AG04450 (cell line): ENCODE data around the gene KLRC4. TPM values are rescaled to one million over a fixed set of nuclear protein-coding genes. Genes with fewer than 3 reads are reported as not detected.
"Not testable (repeated sequence)": the region's sequence is repeated elsewhere in the genome, so short reads cannot be mapped to it uniquely, and the experiment has no call there.

ENCODE experiments used
- CTCF ChIA-PET: fragments of 300-600, 350-600 bp; formaldehyde crosslinking; extraction: SDS; loops from one replicate; lab custom pipeline; 2022; ENCODE audit warnings: antibody characterized with exemption, inconsistent platforms; lab: Charles Lee
- POLR2A ChIA-PET: fragments of 350-600 bp; formaldehyde crosslinking; extraction: SDS; loops from one replicate; lab custom pipeline; 2021; ENCODE audit warnings: antibody characterized with exemption, inconsistent platforms; lab: Yijun Ruan, JAX
- DNase-seq: peaks from one replicate; pipeline ENCODE4 v3.0.0-alpha.2; 2011; ENCODE audit warnings: low read depth, low spot score
- H3K27ac ChIP-seq: one replicate; pipeline ENCODE4 v1.5.1; 2012; ENCODE audit warnings: low read depth, low read length, control low read depth
- H3K27me3 ChIP-seq: one replicate; pipeline ENCODE4 v1.6.0; 2012; ENCODE audit warnings: low read length; ENCODE audit not compliant: control insufficient read depth, insufficient read depth
- H3K4me3 ChIP-seq: 2 replicates; pipeline ENCODE4 v1.5.1; 2011; ENCODE audit warnings: mild to moderate bottlenecking, low read depth, low read length, control low read depth
- H3K9me3 ChIP-seq: 2 replicates; pipeline ENCODE4 v1.5.1; 2012; ENCODE audit warnings: low read length; ENCODE audit not compliant: control insufficient read depth, insufficient read depth
- polyA plus RNA-seq: library from polyadenylated mRNA; depleted of rRNA; stranded (reverse); fragments of >200 nt; gene quantifications from 2 replicates; pipeline ENCODE4 v1.2.3, GENCODE V29; 2011
- TF ChIP-seq, protein P1 (sequence below): IDR thresholded peaks from 2 replicates; pipeline ENCODE4 v1.5.1; 2011; ENCODE audit warnings: low read depth, low read length, control low read depth, inconsistent platforms

KLRC4 gene
- polyA plus RNA-seq, 1 experiment: not detected

DNA sequence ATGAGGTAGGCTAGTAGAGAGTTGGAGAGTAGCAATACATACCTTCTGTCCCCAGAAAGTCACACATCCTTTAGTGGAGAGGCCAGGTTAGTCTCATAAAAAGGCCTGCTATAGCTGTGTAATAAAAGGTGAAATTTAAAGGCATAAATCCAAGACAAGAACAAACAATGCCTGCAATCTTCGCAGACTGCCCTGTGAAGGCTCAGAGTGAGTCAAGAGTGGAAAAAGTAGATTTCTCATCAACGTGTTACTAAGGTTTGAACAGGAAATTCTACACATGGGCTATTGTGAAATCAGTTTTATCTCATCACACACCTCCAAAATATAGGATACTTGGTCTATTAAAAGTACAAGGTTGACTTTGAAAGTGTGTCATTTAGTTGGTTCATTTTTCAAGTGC, 43.6 kb upstream of the KLRC4 start, which contains the start of gene KLRC1:
Gene KLRC1 (minus strand): TSS at position 222 of the 400 bp plus-strand sequence. CDS start 2,221 bp downstream, outside the sequence.
- TF ChIP-seq, protein P1, sequence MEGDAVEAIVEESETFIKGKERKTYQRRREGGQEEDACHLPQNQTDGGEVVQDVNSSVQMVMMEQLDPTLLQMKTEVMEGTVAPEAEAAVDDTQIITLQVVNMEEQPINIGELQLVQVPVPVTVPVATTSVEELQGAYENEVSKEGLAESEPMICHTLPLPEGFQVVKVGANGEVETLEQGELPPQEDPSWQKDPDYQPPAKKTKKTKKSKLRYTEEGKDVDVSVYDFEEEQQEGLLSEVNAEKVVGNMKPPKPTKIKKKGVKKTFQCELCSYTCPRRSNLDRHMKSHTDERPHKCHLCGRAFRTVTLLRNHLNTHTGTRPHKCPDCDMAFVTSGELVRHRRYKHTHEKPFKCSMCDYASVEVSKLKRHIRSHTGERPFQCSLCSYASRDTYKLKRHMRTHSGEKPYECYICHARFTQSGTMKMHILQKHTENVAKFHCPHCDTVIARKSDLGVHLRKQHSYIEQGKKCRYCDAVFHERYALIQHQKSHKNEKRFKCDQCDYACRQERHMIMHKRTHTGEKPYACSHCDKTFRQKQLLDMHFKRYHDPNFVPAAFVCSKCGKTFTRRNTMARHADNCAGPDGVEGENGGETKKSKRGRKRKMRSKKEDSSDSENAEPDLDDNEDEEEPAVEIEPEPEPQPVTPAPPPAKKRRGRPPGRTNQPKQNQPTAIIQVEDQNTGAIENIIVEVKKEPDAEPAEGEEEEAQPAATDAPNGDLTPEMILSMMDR: no peak
- POLR2A ChIA-PET: no interaction called here
- CTCF ChIA-PET: no interaction called here
- Histone ChIP-seq H3K9me3 (no peaks in the 10 kb centered on the region), H3K4me3 (no peak within 1 kb of the TSS), H3K27ac (no peak within 1 kb of the TSS), H3K27me3 (no peaks in the 10 kb centered on the region)
- DNase-seq: no peak

DNA sequence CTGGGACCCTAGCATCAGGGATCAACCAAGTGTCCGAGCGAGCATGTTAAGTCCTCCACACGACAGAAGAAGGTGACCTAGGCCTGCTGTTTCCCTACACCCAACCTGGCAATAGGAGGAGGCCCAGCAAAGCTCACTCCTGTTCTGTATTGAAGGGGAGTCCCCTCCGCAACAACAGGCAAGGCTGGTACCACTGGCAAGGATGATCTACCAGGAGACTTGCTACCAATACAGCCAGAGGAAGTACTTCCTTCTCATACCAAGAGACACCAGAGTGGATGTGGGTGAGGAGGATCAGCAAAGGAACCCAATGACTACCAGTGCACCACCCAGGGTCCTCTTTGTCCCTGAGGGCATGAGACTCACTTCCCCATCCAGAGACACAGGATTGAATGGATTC, 38.7 kb upstream of the KLRC4 start:
- ChIA-PET CTCF (no interaction called here), POLR2A (no interaction called here)
- no peaks in the 10 kb centered on the region for H3K27me3 ChIP-seq

DNA sequence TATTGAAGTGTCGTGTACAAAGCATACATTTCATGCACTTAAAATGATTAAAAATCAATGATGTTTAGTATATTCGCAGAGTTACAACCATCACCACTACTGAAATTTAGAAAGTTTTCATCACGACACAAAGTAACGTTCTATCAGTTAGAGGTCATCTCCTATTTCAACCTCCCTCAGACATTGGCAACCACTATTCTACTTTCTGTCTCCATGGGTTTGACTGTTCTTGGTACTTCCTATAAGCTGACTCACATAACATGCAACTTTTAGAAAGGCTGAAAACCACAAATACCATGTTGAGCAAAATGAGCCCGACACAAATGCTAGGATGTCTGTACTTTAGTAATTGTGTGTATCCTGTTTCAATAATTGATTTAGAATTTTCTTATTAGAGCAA, 36.5 kb upstream of the KLRC4 start:
- H3K9me3 ChIP-seq, CTCF ChIA-PET, H3K27ac ChIP-seq, H3K27me3 ChIP-seq, POLR2A ChIA-PET, H3K4me3 ChIP-seq, DNase-seq: not testable (repeated sequence)

More for the DNA sequence above, 38.7 kb upstream of the KLRC4 start:
- TF ChIP-seq, protein P1: no peak
- no peaks in the 10 kb centered on the region for H3K9me3 ChIP-seq
- no peak overlapping the region for H3K27ac ChIP-seq
- no peak overlapping the region for H3K4me3 ChIP-seq
- DNase-seq: no peak

DNA sequence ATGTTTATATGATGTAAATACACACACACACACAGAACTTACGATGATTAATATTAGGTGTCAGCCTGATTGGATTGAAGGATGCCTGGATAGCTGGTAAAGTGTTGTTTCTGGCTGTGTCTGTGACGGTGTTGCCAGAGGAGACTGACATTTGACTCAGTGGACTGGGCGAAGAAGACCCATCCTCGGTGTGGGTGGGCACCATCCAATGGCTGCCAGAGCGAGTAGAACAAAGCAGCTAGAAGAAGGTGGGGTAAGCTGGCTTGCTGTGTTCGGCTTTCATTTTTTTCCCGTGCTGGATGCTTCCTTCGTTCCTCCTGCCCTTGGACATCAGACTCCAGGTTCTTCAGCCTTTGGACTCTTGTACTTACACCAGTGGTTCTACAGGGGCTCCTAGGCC, 31.6 kb upstream of the KLRC4 start:
- POLR2A ChIA-PET, H3K27me3 ChIP-seq, H3K27ac ChIP-seq, DNase-seq, H3K4me3 ChIP-seq, H3K9me3 ChIP-seq, CTCF ChIA-PET: not testable (repeated sequence)

DNA sequence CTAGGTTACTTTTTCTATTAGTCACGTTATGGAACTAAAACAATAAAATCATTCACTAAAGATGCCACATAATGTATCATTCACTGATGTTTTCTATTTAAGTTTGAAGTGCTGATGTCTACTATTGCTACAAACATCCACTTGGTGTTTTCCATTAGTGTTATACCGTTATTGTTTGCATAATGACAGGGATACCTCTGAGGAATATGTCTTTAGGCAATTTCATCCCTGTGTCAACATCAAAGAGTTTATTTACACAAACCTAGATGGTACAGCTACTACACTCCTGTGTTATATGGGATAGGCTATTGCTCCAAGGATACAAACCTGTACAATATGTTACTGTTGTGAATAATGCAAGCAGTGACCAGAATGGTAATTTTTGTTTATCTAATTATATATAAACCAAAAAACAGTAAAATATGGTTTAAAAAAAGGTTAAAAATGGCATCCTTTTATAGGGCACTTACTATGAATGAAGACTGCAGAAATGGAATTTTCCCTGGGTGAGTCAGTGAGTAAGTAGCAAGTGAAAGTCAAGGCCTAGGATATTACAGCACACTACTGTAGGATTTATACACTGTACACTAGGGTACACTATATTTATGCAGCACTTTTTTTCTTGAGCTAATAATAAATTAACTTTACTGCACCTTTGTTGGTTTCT, 30.2 kb upstream of the KLRC4 start:
- H3K4me3 ChIP-seq, H3K27me3 ChIP-seq, H3K27ac ChIP-seq, H3K9me3 ChIP-seq, CTCF ChIA-PET, POLR2A ChIA-PET, DNase-seq: not testable (repeated sequence)

DNA sequence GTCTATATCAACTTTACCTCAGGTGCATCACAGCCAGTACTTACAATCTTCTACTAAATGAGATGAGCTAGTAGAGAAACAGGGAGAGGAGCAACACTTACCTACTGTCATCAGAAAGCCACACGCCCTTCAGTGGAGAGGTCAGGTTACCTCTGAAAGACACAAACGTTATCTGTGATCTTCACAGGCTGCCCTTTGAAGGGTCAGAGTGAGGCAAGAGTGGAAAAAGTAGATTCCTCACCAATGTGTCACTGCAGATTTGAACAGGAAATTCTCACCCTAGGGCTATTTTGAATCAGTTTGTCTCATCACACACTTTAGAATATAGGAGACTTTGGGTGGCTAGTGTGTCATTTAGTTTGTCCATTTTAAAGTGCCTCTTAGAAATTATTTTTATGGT, 28.0 kb upstream of the KLRC4 start:
- CTCF ChIA-PET: not testable (repeated sequence)

DNA sequence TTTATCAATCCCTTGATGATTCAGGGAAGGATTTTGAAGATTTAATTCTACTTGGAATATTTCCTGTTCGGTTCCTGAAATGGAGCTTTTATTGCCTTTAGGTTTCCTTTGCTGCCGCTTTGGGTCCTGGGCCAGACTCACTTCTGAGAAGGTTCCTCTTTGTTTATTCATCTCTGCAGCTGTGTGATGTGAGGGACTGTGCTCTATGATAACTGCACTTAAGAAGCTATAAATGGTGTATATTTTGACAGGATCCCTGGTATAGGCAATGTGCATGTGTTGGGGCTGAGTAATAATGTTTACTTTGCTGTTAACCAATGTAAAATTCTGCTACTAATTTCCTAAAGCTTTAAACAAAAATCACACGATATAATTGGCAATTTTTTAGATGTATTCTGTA, 26.3 kb upstream of the KLRC4 start, which contains the start of gene KLRC2:
Gene KLRC2 (minus strand): TSS at position 195 of the 400 bp plus-strand sequence. CDS start 24 bp downstream, at position 171.
- POLR2A ChIA-PET, H3K27ac ChIP-seq, CTCF ChIA-PET, H3K4me3 ChIP-seq, H3K27me3 ChIP-seq, H3K9me3 ChIP-seq, DNase-seq: not testable (repeated sequence)

More for the DNA sequence above, 28.0 kb upstream of the KLRC4 start:
- DNase-seq, H3K27me3 ChIP-seq, POLR2A ChIA-PET, H3K9me3 ChIP-seq, H3K27ac ChIP-seq, H3K4me3 ChIP-seq: not testable (repeated sequence)

DNA sequence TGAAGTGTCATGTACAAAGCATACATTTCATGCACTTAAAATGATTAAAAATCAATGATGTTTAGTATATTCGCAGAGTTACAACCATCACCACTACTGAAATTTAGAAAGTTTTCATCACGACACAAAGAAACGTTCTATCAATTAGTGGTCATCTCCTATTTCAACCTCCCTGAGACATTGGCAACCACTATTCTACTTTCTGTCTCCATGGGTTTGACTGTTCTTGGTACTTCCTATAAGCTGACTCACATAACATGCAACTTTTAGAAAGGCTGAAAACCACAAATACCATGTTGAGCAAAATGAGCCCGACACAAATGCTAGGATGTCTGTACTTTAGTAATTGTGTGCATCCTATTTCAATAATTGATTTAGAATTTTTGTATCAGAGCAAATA, 21.1 kb upstream of the KLRC4 start:
- H3K4me3 ChIP-seq, H3K27me3 ChIP-seq, CTCF ChIA-PET, DNase-seq, POLR2A ChIA-PET, H3K27ac ChIP-seq, H3K9me3 ChIP-seq: not testable (repeated sequence)

DNA sequence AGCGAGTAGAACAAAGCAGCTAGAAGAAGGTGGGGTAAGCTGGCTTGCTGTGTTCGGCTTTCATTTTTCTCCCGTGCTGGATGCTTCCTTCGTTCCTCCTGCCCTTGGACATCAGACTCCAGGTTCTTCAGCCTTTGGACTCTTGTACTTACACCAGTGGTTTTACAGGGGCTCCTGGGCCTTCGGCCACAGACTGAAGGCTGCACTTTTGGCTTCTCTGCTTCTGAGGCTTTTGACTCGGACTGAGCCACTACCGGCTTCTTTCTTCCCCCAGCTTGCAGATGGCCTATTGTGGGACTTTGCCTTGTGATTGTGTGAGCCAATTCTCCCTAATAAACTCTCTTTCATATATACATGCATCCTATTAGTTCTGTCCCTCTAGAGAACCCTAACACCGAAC, 16.4 kb upstream of the KLRC4 start:
- H3K9me3 ChIP-seq, H3K4me3 ChIP-seq, POLR2A ChIA-PET, CTCF ChIA-PET, DNase-seq, H3K27me3 ChIP-seq, H3K27ac ChIP-seq: not testable (repeated sequence)

DNA sequence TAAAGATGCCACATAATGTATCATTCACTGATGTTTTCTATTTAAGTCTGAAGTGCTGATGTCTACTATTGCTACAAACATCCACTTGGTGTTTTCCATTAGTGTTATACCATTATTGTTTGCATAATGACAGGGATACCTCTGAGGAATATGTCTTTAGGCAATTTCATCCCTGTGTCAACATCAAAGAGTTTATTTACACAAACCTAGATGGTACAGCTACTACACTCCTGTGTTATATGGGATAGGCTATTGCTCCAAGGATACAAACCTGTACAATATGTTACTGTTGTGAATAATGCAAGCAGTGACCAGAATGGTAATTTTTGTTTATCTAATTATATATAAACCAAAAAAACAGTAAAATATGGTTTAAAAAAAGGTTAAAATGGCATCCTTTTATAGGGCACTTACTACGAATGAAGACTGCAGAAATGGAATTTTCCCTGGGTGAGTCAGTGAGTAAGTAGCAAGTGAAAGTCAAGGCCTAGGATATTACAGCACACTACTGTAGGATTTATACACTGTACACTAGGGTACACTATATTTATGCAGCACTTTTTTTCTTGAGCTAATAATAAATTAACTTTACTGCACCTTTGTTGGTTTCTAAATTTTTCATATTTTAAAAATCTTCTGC, 14.8 kb upstream of the KLRC4 start:
- CTCF ChIA-PET, H3K9me3 ChIP-seq, H3K27me3 ChIP-seq, H3K4me3 ChIP-seq, POLR2A ChIA-PET, DNase-seq, H3K27ac ChIP-seq: not testable (repeated sequence)
